RPMI8226 (cell line): Measurements from ENCODE around the gene CALML3.
"Not testable (repeated sequence)": the region's sequence is repeated elsewhere in the genome, so short reads cannot be mapped to it uniquely, and the experiment has no call there.

Experiments used
- DNase-seq: peaks from one replicate; pipeline ENCODE4 v3.0.0-alpha.2; 2015

The CALML3 gene

DNA sequence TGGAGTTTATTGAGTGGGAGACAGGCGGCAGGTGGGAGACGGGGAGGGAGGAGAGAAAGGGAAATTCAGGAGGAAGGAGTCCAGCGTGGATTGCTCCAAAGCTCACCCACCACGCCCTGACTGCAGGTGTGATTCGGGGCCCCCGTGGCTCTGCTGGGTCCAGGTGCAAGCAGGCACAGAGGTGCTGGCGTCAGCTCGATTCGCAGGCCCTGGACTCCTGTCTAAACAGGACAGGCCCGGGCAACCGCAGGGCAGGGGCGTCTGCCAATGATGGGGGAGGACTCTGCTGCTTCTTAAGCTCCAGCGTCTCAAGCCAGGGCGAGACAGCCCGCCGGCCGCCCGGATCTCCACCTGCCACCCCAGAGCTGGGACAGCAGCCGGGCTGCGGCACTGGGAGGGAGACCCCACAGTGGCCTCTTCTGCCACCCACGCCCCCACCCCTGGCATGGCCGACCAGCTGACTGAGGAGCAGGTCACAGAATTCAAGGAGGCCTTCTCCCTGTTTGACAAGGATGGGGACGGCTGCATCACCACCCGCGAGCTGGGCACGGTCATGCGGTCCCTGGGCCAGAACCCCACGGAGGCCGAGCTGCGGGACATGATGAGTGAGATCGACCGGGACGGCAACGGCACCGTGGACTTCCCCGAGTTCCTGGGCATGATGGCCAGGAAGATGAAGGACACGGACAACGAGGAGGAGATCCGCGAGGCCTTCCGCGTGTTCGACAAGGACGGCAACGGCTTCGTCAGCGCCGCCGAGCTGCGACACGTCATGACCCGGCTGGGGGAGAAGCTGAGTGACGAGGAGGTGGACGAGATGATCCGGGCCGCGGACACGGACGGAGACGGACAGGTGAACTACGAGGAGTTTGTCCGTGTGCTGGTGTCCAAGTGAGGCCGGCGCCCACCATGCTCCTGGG is at the start of gene CALML3:
Gene CALML3, plus strand, starts transcription at position 321 of the 920 bp plus-strand sequence. Its CDS starts 125 bp downstream, at position 446.
- peak; percentile 98 for DNase-seq

DNA sequence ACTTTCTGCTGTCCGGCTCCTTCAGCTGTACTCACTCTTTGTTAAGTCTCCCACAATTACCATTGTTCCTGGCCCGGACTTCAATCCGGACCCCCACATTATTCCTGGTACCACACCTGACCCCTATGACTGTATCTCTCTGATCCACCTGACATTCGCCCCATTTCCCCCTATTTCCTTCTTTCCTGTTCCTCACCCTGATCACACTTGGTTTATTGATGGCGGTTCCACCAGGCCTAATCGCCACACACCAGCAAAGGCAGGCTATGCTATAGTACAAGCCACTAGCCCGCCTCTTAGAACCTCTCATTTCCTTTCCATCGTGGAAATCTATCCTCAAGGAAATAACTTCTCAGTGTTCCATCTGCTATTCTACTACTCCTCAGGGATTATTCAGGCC is 49.7 kb upstream of the CALML3 start:
- not testable (repeated sequence) for DNase-seq

DNA sequence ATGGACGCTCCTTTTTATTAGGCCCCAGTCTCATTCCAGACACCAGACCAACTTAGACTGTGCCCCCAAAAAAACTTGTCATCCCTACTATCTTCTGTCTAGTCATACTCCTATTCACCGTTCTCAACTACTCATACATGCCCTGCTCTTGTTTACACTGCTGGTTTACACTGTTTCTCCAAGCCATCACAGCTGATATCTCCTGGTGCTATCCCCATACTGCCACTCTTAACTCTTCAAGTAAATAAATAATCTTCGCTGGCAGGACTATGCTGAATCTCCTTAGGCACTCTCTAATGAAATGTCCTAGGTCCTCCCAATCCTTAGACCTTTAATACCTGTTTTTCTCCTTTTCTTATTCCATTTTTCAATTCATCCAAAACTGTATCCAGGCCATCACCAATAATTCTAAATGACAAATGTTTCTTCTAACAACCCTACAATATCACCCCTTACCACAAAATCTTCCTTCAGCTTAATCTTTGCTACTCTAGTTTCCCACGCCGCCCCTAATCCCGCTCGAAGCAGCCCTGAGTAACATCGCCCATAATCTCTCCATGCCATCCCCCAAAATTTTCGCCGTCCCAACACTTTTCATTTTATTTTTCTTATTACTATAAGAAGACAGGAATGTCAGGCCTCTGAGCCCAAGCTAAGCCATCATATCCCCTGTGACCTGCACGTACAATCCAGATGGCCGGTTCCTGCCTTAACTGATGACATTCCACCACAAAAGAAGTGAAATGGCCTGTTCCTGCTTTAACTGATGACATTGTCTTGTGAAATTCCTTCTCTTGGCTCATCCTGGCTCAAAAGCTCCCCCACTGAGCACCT is 48.6 kb upstream of the CALML3 start:
- DNase-seq, result not testable (repeated sequence)

DNA sequence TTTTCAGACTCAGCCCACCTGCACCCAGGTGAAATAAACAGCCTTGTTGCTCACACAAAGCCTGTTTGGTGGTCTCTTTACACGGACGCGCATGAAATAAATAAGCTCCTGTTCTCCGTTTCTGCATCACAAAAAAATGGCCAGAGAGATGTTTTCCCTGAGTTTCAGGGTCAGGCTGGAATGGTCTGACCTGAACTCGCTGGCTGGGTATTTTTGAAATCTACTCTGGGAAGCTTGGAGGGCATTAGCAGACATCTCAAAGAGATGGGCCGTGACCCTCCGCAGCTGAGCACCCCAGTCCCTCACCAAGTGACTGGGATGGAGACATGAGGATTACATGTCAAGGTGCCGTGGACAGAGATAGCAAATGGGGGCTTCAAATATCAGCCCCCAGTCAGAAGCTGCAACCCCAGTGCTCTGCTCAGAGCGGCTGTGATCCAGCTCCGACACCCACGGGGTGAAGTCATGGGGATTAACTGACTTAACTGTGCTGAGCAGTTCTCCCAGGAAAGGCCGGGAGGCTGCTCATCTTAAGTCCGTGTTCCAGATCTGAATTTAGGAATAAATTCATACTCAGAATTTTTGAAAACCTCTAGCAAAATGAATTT is 47.7 kb upstream of the CALML3 start:
- no peak for DNase-seq

DNA sequence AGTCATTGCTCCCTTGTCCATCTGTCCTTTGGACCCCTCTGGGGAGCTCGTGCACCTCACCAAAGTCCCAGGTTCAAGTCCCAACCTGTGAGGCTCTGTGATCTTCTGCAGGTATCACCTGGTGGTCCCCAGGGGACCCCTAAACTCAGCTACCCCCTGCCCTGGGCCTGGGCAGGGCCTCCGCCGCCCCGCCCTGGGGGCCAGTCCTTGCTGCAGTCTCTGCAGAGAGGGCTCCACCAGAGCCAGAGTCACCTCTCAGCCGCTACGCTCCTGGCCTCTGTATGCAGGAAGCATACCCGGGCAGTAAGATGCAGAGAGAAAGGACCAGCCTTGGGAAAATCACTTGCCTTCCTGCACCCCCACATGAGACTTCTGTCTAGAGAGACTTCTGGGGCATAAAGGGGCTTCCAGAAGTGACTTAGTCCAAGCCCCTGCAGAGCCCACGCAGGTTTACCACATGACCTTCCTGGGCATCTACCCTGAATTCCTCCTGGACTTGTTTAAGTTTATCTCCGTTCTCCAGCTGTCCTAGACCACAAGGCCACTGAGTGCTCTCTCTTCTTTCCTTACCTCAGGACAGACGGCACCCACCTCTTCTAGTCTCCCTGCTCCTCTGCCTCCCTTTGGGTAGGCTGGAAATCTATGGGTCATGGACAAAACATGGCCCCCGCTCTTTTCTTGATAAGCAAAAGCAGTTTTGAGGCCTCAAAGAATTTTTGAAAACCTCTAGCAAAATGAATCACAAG is 46.6 kb upstream of the CALML3 start:
- no peak for DNase-seq

DNA sequence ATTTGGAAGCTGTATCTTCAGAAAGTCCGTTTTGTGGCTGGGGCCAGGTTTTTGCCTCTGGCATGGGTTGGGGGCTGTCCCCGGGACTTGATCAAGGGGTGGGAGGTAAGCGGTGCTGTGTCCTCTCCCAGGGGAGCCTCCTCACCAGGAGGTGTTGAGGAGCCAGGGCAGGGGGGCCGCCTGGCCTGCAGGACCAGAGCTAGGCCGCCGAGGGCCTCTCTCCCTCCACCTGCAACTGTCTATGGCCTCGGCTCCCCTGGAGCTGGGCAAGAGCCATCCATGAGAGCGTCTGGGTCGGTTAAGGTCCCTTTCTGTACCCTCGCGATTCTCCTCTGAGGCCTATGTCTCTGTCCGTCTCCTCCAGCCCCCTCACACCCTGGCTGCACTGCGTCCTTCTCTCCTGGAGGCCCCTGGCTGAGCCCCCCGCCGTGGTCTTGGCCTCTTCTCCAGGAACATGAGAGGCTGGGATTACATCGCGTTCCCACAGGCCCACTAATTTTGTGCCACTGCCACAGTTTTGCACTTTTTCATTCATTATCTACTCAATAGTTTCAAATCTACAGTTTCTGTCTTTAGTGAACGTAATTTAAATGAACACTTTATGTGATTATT is 46.0 kb upstream of the CALML3 start:
- DNase-seq, result no peak

DNA sequence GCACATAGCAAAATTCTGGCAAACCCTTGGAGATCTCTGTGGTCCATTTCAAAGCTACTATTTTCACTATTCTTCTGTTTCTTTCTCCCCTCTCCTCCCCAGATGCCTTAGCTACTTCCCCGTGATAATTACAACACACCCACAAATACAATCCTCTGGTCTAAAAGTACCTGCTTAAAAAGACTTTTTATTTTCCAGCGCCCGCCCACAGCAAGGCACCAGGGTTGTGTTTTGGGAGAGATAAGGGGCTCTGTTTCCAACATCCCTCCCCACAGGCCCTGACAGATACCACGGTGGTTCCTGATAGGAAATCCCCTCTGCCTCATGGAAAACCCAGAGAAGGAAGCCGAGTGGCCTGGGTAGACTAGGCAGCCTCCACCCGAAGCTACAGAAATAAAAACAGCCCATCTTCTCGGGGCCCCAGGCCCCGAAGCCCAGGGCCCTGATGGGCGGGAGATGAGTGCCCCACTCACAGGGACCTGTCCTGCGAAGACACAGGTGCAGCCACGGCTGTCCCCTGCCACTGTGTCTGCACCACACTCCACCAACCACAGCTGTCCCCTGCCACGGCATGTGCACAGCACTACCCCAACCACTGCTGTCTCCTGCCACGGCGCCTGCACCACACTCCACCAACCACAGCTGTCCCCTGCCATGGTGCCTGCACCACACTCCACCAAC is 45.1 kb upstream of the CALML3 start:
- no peak for DNase-seq

DNA sequence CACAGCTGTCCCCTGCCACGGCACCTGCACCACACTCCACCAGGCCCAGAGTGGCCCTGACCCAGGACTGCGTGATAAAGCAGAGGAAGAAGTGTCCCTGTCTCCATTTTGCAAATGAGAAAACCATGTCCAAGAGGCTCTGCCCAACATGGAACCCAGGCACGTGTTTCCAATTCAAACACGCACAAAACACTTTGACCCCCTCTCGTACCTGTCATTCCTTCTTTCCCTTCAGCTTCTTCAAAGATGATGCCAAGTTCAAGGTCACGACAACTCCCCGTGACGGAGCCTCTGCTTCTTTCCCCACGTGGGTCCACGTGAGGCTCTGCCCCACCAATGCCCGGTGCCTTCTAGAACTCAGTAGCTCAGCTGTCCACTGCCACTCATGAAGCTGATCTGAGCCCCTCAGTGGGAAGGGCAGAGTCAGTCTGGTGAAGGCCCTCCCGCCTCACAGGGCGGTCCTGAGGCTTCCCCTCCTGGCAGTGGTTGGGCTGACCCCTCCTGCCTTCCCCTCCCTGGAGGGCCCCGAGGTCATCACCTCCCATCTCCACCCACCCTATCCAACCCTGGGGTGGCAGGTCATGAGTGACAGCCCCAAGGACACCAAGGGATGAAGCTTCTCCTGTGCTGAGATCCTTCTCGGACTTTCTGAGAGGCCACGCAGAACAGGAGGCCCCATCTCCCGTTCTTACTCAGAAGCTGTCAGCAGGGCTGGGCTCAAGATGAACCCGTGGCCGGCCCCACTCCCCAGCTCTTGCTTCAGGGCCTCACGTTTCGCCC is 44.4 kb upstream of the CALML3 start:
- DNase-seq, result no peak

DNA sequence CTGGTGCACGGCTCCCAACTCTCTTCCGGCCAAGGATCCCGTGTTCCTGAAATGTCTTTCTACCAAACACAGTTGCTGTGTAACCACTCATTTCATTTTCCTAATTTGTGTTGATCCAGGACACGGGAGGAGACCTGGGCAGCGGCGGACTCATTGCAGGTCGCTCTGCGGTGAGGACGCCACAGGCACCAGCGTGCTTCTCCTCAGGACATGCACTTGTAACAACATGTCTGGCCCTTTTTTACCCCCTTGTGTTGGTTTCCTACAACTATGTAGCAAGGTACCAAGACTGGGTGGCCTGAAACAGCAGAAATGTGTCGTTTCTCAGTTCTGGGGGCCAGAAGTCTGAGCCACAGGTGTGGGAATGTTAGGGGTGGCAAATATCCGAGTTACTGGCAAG is 43.6 kb upstream of the CALML3 start:
- DNase-seq, result no peak

DNA sequence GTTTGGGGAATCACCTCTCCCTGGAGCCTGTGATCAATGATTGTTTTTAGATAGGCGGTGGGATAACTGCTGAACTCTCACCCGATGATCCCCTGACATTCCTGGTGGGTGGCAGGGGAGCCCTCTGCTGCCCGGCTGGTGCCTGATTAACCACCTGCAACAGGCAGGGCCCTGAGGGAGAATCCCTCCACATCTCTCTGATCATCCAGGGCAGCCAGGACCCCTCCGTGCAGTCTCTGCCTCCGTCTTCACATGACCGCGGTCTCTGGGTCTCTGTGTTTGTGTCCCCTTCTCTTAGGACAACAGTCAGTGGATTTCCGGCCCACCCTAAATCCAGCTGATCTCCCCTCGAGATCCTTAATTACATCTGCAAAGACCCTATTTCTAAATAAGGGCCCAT is 42.7 kb upstream of the CALML3 start:
- DNase-seq, result no peak

DNA sequence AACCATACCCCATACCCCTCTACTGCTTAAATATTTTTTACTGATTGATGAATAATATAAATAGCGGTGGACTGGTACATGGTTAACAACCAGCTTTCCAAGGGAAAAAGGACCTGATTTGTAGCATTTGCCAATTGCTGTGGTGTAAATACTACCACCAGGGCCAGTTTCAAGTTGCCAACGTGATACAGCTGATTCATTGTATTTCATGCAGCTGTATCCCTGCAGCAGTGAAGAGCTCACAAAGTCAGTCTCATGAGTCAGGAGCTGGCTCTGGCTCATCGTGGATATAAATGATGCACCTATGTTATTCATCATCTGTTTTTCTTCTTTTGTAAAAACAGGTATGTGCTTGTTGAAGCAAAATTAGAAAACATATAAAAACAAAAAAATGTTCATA is 40.6 kb upstream of the CALML3 start:
- peak; percentile 24 for DNase-seq

DNA sequence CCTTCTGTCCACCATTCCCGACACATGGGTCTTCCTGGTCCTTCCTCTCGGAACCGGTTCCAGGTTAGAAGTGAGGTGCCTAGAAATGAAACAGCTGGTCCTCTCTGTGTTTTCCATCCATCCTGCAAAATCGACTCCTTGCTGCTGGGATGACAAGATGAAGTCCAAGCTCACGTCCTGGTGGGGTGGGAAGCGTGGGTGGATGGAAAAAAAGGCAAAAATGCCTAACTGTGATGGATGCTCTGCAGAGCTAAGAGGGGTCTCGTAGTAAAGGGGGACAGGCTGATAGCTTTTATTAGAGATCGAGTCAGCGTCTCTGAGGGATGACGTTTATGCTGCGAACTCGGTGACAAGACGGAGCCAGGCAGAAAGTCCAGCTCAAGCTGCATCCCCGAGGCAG is 39.5 kb upstream of the CALML3 start:
- DNase-seq, result no peak

DNA sequence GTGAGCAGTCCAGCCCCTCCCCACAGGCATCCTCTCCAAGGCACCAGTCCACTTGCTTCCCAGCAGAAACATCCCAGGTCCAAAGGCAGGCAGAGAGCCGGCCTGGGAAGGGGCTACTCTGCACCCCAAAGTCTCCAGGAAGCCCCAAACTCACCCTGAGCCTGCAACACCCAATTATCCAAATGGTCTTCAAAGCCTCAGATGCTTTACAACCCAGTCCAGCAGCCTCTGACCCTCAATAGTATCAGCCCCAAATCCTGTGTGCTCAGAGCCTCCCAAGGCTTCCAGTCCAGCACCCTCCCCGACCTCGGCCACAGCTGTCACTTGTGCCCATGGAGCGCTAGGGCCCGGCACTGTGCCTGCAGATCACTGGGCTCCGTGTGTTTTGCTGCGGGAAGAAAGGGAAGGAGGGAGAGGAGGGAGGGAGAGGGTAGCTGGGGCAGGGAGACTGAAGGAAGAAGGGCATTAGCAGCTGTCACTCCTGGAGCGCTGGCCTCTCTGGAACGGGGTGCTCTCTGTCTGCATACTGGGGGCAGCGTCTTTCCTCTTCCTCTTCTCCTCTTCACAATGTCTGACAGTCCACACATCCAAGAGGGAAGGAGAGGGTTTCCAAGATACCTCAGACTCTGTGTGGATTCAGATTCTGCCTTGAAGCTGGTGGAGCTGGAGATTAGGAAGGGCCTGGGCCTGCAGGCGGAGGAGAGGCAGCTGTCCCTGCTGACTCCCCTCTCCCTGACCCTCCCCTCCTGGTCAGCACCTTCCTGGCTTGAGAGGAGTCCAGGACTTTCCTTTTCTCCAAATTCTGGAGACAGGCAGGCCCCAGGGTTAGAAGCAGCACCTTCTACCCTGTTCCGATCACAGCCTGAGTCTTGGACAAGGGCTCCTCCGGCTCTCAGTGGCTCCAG is 38.6 kb upstream of the CALML3 start:
- no peak for DNase-seq

DNA sequence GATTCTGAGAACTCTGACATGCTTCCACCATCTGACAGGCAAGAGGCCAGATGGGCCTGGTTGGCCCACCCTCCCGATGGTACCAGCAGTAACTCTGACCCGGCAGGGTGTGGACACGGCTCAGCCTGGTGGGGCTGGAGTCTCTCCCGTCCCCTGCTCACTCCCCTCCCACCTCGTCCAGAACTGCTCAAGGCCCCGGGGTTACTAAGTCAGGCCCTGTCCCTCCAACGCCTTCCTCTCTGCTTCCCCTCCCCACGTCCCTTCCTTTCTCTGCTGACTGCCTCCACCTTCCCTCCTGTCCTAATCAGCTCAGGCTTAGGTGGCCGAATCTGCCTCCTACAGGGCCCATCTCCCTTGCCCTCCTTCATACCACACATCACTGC is 37.9 kb upstream of the CALML3 start:
- DNase-seq, result no peak

DNA sequence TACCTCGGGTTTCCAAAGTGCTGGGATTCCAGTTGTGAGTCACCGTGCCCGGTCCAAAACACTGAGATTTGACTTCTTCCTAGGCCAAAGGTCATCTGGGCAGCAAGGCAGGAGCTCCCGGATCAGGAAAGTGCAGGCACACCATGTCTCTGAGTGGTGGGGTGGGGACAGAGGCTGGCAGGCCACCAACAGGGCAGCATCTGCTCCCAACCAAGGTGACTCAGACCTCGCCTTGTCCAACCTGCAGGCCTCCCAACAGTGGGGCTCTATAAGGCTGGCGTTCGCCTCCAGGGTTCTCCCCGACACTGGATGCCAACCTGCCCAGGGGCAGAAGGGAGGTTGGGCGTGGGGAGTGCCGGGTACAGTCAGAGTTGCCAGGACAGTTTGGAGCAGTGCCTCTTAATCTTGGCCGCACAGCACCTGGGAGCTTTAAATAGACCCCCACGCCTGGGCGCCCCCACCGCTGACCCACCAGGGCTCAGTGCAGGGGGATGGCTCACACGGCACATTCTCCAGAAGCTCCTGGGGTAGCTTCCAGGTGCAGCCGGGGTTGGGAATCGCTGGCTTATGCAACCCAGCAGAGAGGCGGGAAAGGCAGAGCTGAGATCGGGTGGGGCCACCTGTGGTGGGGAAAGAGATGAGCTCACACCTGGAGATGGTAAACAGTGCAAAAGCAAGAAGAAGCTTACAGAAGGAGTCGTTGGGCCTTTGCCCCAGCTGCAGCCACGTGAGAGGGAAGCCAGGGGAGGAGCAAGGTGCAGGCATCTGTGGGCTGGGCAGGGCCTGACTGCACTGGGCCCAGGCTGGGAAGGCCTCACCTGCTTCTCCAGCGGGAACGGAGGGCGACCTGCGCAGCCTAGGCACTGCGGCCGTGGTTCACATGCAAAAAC is 36.2 kb upstream of the CALML3 start:
- DNase-seq, result peak; percentile 89

DNA sequence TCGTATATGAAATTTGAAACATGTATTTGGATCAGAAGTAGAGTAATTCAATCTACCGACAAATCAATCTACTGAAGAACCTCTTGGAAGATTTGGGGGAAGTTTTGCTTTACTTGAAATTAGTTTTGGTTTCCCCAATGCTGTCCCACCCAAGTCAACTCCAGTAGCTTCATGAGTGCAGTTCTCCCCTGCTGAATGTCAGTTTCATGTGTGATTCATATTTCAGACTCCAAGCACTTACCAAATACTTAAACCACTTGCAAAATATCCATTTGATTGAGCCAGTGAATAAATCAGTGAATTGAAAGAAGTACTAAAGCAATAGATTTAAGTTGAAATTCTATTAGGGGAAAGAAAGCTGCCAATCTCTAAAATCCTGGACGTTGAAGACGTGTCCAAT is 34.7 kb upstream of the CALML3 start:
- no peak for DNase-seq

DNA sequence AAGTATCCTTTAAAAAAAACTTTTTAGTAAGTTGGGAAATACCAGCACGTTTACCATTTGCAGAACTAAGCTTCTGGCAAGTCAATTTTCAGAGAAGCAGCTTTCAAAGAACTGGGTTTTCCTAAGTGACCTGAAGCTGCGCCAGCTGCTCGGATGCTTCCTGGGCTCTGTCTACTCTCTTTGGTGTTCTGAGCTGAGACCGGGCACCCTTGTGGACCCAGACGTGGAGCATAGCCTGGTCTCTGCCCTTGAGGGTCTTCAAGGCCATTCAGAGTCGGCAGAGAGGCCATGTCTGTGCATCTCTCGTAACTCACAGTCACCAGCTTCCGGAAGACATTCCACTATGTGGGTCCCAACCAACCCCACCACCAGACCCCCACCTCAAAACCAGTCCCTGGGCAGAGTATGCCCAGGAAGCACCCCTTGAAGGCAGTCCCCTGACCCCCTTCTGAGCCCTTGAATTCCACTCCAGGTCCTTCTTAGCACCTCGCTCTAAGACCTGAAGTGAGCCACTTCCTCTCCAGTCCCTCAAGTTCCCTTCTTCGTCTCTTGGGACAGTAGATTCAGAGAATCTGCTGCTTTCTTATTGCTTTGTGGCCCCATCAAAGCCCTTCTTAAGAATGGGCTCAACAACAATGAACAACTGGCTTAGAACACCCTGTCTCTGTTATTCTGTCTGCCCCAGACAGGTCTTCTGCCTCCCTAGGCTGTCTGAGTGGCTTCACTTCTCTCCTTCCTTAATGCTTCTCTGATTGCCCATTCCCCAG is 33.9 kb upstream of the CALML3 start:
- no peak for DNase-seq

DNA sequence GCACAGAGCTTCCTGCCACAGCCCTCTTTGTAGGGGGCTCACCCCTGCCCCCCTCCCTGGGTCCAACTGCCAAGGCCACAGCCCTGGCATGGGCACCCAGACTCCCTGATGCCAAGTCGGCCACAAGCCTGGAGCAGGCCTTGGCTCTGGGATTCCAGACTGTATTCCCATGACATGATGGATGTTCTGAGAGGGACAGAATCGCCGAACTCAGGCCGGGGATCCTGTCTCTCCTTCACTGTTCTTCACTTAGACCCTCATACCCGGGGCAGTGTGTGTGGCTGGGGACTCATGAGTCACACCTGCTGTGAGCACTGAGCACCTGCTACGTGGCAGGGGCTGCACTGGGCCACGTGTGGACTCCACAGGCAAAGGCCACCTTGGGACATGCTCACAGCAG is 33.3 kb upstream of the CALML3 start:
- no peak for DNase-seq
